WTC11 (cell line): ENCODE results near the gene FAM169A.

Experiments used
- HMGXB4 ChIP-seq: sonication (generic); formaldehyde crosslinking; IDR thresholded peaks from 2 replicates; pipeline ENCODE4 v1.8.1; 2023; ENCODE audit warnings: mild to moderate bottlenecking, moderate library complexity, missing genetic modification reagents
- PRDM15 ChIP-seq: sonication (generic); formaldehyde crosslinking; IDR thresholded peaks from 2 replicates; pipeline ENCODE4 v1.8.0; 2022; ENCODE audit warnings: missing genetic modification reagents
- ZNF121 ChIP-seq: sonication (generic); formaldehyde crosslinking; IDR thresholded peaks from 2 replicates; pipeline ENCODE4 v1.8.0; 2023; ENCODE audit warnings: missing genetic modification reagents
- TF ChIP-seq, protein P1 (sequence below): fragments of 200-600 bp; IDR thresholded peaks from 2 replicates; pipeline ENCODE4 v1.8.0; 2022; ENCODE audit warnings: antibody characterized with exemption

GRCh38 chr5:74798977-74799911 is 66.9 kb downstream of the FAM169A start:
- TF ChIP-seq ZNF121 (CRISPR knock-in tag) (no peak), PRDM15 (CRISPR knock-in tag) (no peak), HMGXB4 (CRISPR knock-in tag) (no peak)
- TF ChIP-seq, protein P1, sequence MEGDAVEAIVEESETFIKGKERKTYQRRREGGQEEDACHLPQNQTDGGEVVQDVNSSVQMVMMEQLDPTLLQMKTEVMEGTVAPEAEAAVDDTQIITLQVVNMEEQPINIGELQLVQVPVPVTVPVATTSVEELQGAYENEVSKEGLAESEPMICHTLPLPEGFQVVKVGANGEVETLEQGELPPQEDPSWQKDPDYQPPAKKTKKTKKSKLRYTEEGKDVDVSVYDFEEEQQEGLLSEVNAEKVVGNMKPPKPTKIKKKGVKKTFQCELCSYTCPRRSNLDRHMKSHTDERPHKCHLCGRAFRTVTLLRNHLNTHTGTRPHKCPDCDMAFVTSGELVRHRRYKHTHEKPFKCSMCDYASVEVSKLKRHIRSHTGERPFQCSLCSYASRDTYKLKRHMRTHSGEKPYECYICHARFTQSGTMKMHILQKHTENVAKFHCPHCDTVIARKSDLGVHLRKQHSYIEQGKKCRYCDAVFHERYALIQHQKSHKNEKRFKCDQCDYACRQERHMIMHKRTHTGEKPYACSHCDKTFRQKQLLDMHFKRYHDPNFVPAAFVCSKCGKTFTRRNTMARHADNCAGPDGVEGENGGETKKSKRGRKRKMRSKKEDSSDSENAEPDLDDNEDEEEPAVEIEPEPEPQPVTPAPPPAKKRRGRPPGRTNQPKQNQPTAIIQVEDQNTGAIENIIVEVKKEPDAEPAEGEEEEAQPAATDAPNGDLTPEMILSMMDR = no peak
